Endothelial cell of umbilical vein (primary cell): ENCODE results near the gene NKRF. TPM values are rescaled to one million over a fixed set of nuclear protein-coding genes. Genes with fewer than 3 reads are reported as not detected.
"Not testable (repeated sequence)": the region's sequence is repeated elsewhere in the genome, so short reads cannot be mapped to it uniquely, and the experiment has no call there.

Experiments used
- BruUV-seq: library from RNA; stranded (reverse); fragments of 400-500 nt; replicated peaks from 2 replicates; lab custom pipeline; 2021; lab: Mats Ljungman, UMichigan
- CTCF ChIA-PET: fragments of 300-600, 350-600 bp; sonication (Branson Sonifier 250); formaldehyde crosslinking; loops from one replicate; lab custom pipeline; 2021; ENCODE audit warnings: antibody characterized with exemption, inconsistent platforms; lab: Charles Lee
- POLR2A ChIA-PET: fragments of 300-600, 350-600 bp; sonication (Branson Sonifier 250); formaldehyde crosslinking; loops from one replicate; lab custom pipeline; 2021; ENCODE audit warnings: antibody characterized with exemption, inconsistent platforms; lab: Charles Lee
- DNase-seq: peaks from one replicate; pipeline ENCODE4 v3.0.0-alpha.2; 2011; ENCODE audit warnings: low read depth, low spot score
- FAIRE-seq: peaks from 2 replicates; lab custom pipeline; 2011; peaks lifted over from hg19 to GRCh38; lab: Jason Lieb, UNC
- H2AFZ ChIP-seq: 2 replicates; pipeline ENCODE4 v1.6.0; 2012; ENCODE audit warnings: low read depth, low read length, control low read depth, inconsistent platforms
- H3K27ac ChIP-seq: 2 replicates; pipeline ENCODE4 v1.5.1; 2011; ENCODE audit warnings: low read depth, mild to moderate bottlenecking, control low read depth, low read length, moderate library complexity; ENCODE audit not compliant: insufficient read depth
- H3K27me3 ChIP-seq, 2 experiments: 2 replicates each; pipeline versions ENCODE4 v1.6.0 to v1.6.1; 2011; ENCODE audit warnings: low read length in 2 of 2, mixed read lengths in 1 of 2; ENCODE audit not compliant: control insufficient read depth in 2 of 2, insufficient read depth in 2 of 2
- H3K36me3 ChIP-seq, 2 experiments: 2 replicates in 1 of 2; 3 replicates in 1 of 2; pipeline ENCODE4 v1.5.1; 2011; ENCODE audit warnings: low read length in 2 of 2, mild to moderate bottlenecking in 1 of 2, moderate library complexity in 1 of 2; ENCODE audit not compliant: control insufficient read depth in 2 of 2, insufficient read depth in 2 of 2; ENCODE audit errors: extremely low read depth in 1 of 2
- H3K4me1 ChIP-seq: 3 replicates; pipeline ENCODE4 v1.5.1; 2011; ENCODE audit warnings: mild to moderate bottlenecking, low read length; ENCODE audit not compliant: control insufficient read depth, insufficient read depth; ENCODE audit errors: extremely low read depth
- H3K4me2 ChIP-seq: 2 replicates; pipeline ENCODE4 v1.6.1; 2011; ENCODE audit warnings: low read length, control low read depth, mixed read lengths; ENCODE audit not compliant: insufficient read depth
- H3K4me3 ChIP-seq, 3 experiments: fragments of 200-600 bp in 1 of 3; sonication (generic), shearing (Covaris generic) in 1 of 3; replicated peaks in 1 of 3; 2 replicates each; pipeline ENCODE4 v1.5.1; 2011 to 2016; ENCODE audit warnings: control low read depth in 3 of 3, low read length in 3 of 3, mild to moderate bottlenecking in 2 of 3, inconsistent platforms in 1 of 3, low read depth in 1 of 3, moderate library complexity in 1 of 3; ENCODE audit not compliant: insufficient read depth in 1 of 3
- H3K79me2 ChIP-seq: 2 replicates; pipeline ENCODE4 v1.6.0; 2012; ENCODE audit warnings: low read length, inconsistent platforms; ENCODE audit not compliant: control insufficient read depth, insufficient read depth
- H3K9ac ChIP-seq: replicated peaks from 2 replicates; pipeline ENCODE3; 2011; ENCODE audit warnings: low read length, control low read depth; ENCODE audit not compliant: insufficient read depth; ENCODE audit errors: extremely low read depth
- H3K9me1 ChIP-seq: replicated peaks from 3 replicates; pipeline ENCODE4 v1.6.0; 2011; ENCODE audit warnings: mild to moderate bottlenecking, low read length; ENCODE audit not compliant: control insufficient read depth, insufficient read depth; ENCODE audit errors: extremely low read depth
- H3K9me3 ChIP-seq: replicated peaks from 2 replicates; pipeline ENCODE4 v1.5.1; 2012; ENCODE audit warnings: low read length, inconsistent platforms; ENCODE audit not compliant: control insufficient read depth, insufficient read depth
- H4K20me1 ChIP-seq: replicated peaks from 2 replicates; pipeline ENCODE3; 2011; ENCODE audit warnings: mild to moderate bottlenecking, low read length; ENCODE audit not compliant: control insufficient read depth, insufficient read depth; ENCODE audit errors: extremely low read depth
- EZH2 ChIP-seq: IDR thresholded peaks from 2 replicates; pipeline ENCODE4 v1.6.1; 2012; ENCODE audit warnings: borderline replicate concordance, low read depth, mild to moderate bottlenecking, moderate library complexity, low read length, inconsistent platforms; ENCODE audit not compliant: severe bottlenecking
- FOS ChIP-seq: IDR thresholded peaks from 2 replicates; pipeline ENCODE4 v1.6.1; 2011; ENCODE audit warnings: mild to moderate bottlenecking, low read length, moderate library complexity, borderline replicate concordance; ENCODE audit not compliant: insufficient read depth
- GATA2 ChIP-seq: IDR thresholded peaks from 2 replicates; pipeline ENCODE4 v1.7.0; 2011; ENCODE audit warnings: low read depth, mild to moderate bottlenecking, moderate library complexity, mixed read lengths, low read length; ENCODE audit not compliant: insufficient read length, insufficient read depth
- JUN ChIP-seq: IDR thresholded peaks from 2 replicates; pipeline ENCODE4 v1.6.1; 2011; ENCODE audit warnings: borderline replicate concordance, low read depth; ENCODE audit not compliant: insufficient read length, insufficient read depth
- MYC ChIP-seq: IDR thresholded peaks from one replicate; pipeline ENCODE4 v1.6.1; 2011; ENCODE audit warnings: mild to moderate bottlenecking, low read depth, low read length
- POLR2A ChIP-seq: IDR thresholded peaks from 2 replicates; pipeline ENCODE4 v1.6.1; 2012; ENCODE audit warnings: low read depth, mild to moderate bottlenecking, control low read depth, low read length
- POLR2AphosphoS5 ChIP-seq: IDR thresholded peaks from 2 replicates; pipeline ENCODE4 v1.6.1; 2012; ENCODE audit warnings: low read depth, mild to moderate bottlenecking, control low read depth, low read length, moderate library complexity; ENCODE audit not compliant: insufficient read depth
- dilution Hi-C: fragments of 300-500 bp; cut with MboI; formaldehyde crosslinking; loops from one replicate; pipeline ENCODE4 v1.15.0; 2019; ENCODE audit warnings: low sequenced_read_pairs; ENCODE audit not compliant: extremely low pct_ligation_motif_present
- intact Hi-C: fragments of 100-400 bp; cut with micrococcal nuclease; formaldehyde crosslinking; loops from one replicate; pipeline ENCODE4 v1.10.0; 2022
- polyA plus RNA-seq, 4 experiments: library from polyadenylated mRNA; depleted of rRNA in 3 of 4; stranded (reverse) in 3 of 4; unstranded in 1 of 4; fragments of >200 nt; gene quantifications; 2 replicates each; pipeline versions ENCODE4 v1.2.1 to v1.2.3, GENCODE V29; 2011 to 2012; ENCODE audit warnings: missing spikeins in 1 of 4
- total RNA-seq: library from RNA; stranded (reverse); gene quantifications from 2 replicates; pipeline ENCODE4 v1.2.3, GENCODE V29; 2021
- TF ChIP-seq, protein P1 (sequence below): IDR thresholded peaks from 2 replicates; pipeline ENCODE4 v1.6.1; 2011; ENCODE audit not compliant: insufficient read depth, insufficient read length
- TF ChIP-seq, protein P2 (sequence below), 2 donors: IDR thresholded peaks; 1 replicate in 1 of 2; 2 replicates in 1 of 2; pipeline ENCODE4 v1.5.1; 2011; ENCODE audit warnings: low read length in 2 of 2, mild to moderate bottlenecking in 2 of 2, moderate library complexity in 2 of 2, control low read depth in 1 of 2, inconsistent platforms in 1 of 2, low read depth in 1 of 2; ENCODE audit not compliant: insufficient read depth in 1 of 2; ENCODE audit errors: extremely low read depth in 1 of 2

NKRF gene
- total and polyA plus RNA-seq, 2 donors (not counting 3 experiments of a cell fraction or from before 2014, with no cell fraction given): 2.8 to 12.0 TPM

DNA sequence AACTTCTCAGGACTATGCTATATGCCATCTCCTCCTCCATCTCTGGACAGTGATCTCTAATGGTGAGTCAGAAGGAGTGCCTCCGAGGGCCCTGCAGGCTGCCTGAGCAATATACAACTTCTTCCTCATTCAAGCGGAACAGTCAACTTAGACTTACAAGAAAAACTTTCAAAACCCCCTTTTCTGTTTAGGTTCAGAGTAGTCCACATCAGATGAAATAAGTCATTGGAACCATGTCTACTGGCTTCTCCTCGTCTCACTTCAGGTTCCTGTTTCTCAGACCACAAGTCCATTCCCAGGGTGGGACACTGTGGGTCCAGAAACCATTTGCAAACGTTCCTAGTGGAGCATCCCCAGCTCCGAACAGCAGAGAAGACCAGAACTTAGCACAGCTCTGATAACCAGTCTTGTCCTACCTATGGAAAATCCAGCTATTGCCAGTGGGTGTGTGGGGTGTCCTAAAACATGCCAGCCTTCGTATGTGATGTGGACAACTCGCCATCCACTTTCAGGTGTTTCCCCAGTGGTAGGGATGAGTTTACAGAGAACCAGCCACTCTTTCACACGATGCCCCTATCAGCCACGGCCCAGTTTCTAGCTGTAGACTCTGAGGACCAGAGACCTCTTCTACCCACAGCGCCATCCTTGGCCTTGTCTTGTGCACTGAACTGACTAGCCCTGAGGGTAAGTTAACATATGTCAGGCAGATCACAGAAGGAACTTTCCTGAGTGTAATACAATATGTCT is 32.7 kb upstream of the NKRF start:
- TF ChIP-seq, protein P1, sequence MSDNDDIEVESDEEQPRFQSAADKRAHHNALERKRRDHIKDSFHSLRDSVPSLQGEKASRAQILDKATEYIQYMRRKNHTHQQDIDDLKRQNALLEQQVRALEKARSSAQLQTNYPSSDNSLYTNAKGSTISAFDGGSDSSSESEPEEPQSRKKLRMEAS: no peak
- TF ChIP-seq JUN (no peak), MYC (no peak), POLR2AphosphoS5 (no peak), EZH2 (no peak), GATA2 (no peak), POLR2A (no peak), FOS (no peak)
- TF ChIP-seq, protein P2, sequence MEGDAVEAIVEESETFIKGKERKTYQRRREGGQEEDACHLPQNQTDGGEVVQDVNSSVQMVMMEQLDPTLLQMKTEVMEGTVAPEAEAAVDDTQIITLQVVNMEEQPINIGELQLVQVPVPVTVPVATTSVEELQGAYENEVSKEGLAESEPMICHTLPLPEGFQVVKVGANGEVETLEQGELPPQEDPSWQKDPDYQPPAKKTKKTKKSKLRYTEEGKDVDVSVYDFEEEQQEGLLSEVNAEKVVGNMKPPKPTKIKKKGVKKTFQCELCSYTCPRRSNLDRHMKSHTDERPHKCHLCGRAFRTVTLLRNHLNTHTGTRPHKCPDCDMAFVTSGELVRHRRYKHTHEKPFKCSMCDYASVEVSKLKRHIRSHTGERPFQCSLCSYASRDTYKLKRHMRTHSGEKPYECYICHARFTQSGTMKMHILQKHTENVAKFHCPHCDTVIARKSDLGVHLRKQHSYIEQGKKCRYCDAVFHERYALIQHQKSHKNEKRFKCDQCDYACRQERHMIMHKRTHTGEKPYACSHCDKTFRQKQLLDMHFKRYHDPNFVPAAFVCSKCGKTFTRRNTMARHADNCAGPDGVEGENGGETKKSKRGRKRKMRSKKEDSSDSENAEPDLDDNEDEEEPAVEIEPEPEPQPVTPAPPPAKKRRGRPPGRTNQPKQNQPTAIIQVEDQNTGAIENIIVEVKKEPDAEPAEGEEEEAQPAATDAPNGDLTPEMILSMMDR (IDR thresholded peaks at IDR 0.05; ENCODE audit: extremely low read depth in 1 of 2, insufficient read depth in 1 of 2, low read depth in 1 of 2, low read length in 2 of 2): no peak
- no peaks in the 10 kb centered on the region for H3K36me3 ChIP-seq
- ChIA-PET POLR2A (no interaction called here), CTCF (no interaction called here)
- H4K20me1 ChIP-seq: no peaks in the 10 kb centered on the region
- no TSS peak for BruUV-seq
- H3K9ac ChIP-seq: no peak overlapping the region
- H3K4me3 ChIP-seq: no peak overlapping the region
- H3K79me2 ChIP-seq: no peaks in the 10 kb centered on the region
- H3K9me3 ChIP-seq: no peaks in the 10 kb centered on the region
- DNase-seq: no peak
- H3K4me1 ChIP-seq: no peaks in the 10 kb centered on the region
- dilution Hi-C loops (no loop called here), intact Hi-C loops (no loop called here)
- no peak overlapping the region for H2AFZ ChIP-seq
- no peak overlapping the region for H3K27ac ChIP-seq
- H3K27me3 ChIP-seq: no peaks in the 10 kb centered on the region
- H3K4me2 ChIP-seq: no peak overlapping the region
- no peaks in the 10 kb centered on the region for H3K9me1 ChIP-seq
- FAIRE-seq: no peak

GRCh38 chrX:119637421-119637820 is 31.2 kb upstream of the NKRF start:
- CTCF ChIA-PET, H3K36me3 ChIP-seq, H3K9ac ChIP-seq, intact Hi-C loops, H3K9me3 ChIP-seq, H3K79me2 ChIP-seq, H3K27ac ChIP-seq, H3K4me3 ChIP-seq, DNase-seq, H3K4me2 ChIP-seq, H4K20me1 ChIP-seq, BruUV-seq, H3K27me3 ChIP-seq, POLR2A ChIA-PET, H3K9me1 ChIP-seq, H3K4me1 ChIP-seq, H2AFZ ChIP-seq, FAIRE-seq, dilution Hi-C loops: not testable (repeated sequence)
